ENCODE results near the gene HP1BP3.

The HP1BP3 gene

GRCh38 chr1:20787840-20788795, 1.0 kb upstream of the HP1BP3 start:
- Mint-ChIP-seq H3K27ac (peak overlapping the region; percentile 96), H3K4me1 (peaks cover 27% of the 10 kb centered on the region), H3K4me3 (peak overlapping the region; percentile 92), H3K27me3 (no peaks in the 10 kb centered on the region), H3K9me3 (no peaks in the 10 kb centered on the region), H3K36me3 (no peaks in the 10 kb centered on the region)

GRCh38 chr1:20786253-20787028, 666 bp downstream of the HP1BP3 start:
- Mint-ChIP-seq H3K27ac (peak overlapping the region; percentile 86), H3K36me3 (no peaks in the 10 kb centered on the region), H3K9me3 (no peaks in the 10 kb centered on the region), H3K4me1 (peaks cover 31% of the 10 kb centered on the region), H3K4me3 (peak overlapping the region; percentile 93), H3K27me3 (no peaks in the 10 kb centered on the region)

DNA sequence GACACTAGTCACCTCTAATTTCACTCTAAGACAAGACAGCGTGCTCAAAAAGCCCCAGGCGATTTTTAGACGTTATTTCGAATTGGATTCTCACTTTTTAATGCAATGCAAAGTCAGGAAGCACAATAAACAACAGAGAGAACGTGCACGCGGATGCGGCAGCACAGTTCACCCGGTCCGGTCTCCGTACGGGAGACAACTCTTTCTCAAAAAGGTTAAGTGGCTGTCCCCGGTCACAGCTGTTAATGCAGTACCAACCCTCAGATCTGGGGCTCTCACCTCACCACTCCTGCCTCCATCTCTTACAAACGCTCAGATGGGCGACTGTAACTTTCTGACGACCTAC, 1.2 kb downstream of the HP1BP3 start:
- Mint-ChIP-seq H3K27ac (peak overlapping the region; percentile 86), H3K27me3 (no peaks in the 10 kb centered on the region), H3K9me3 (no peaks in the 10 kb centered on the region), H3K4me3 (peak overlapping the region; percentile 93), H3K4me1 (peaks cover 37% of the 10 kb centered on the region), H3K36me3 (no peaks in the 10 kb centered on the region)

DNA sequence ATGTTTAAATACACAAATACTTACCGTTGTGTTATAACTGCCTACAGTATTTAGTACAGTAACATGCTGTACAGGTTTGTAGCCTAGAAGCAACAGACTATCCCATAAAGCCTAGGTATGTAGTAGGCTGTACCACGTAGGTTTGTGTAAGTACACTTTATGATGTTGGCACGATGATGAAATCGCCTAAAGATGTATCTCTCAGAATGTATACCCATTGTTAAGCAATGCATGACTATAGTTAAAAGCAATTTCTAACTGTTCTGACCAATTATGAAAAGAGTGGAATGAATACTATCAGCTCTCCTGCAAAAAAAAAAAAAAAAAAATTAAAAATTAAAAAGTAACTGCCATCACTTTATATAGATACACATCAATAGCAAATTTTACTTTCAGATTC, 11.4 kb downstream of the HP1BP3 start:
- Mint-ChIP-seq H3K27me3 (no peaks in the 10 kb centered on the region), H3K9me3 (no peaks in the 10 kb centered on the region), H3K4me3 (no peak overlapping the region), H3K27ac (no peak overlapping the region), H3K4me1 (peaks cover 37% of the 10 kb centered on the region), H3K36me3 (peaks cover 14% of the 10 kb centered on the region)

- Mint-ChIP-seq H3K4me3 (no peak overlapping the region), H3K27ac (peak overlapping the region; percentile 17), H3K36me3 (peaks cover 12% of the 10 kb centered on the region), H3K9me3 (no peaks in the 10 kb centered on the region), H3K4me1 (peaks cover 12% of the 10 kb centered on the region), H3K27me3 (no peaks in the 10 kb centered on the region)
Observed at GRCh38 chr1:20771780-20772179, 15.3 kb downstream of the HP1BP3 start.

DNA sequence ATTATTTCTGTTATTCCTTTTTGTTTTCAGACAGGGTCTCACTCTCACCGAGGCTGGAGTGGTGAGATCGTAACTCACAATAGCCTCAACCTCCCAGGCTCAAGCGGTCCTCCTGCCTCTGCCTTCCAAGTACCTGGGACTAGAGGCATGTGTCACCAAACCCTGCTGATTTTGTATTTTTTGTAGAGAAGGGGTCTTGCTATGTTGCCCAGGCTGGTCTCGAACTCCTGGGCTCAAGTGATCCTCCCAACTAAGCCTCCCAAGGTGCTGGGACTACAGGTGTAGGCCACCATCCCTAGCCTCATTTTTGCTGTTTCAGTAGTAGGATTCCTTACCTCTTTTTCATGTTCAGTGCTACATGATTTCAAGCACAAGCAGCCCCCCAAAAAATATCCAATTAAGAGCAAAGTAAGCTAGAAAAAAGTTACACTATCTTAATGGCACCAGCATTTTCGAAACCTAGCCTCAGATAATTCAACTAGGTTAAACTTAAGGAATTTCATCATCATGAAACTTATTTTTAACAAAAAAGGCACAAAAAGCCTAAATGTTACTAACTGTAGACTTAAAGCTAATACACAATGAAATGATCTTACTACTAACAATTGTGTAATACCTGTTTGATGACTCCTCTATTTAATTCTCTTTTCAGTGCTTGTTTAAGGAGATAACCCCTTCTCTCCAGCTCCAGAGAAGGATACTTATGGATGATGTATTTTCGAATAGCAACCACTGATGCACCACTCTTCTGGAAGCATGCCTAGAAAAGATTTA, 16.6 kb downstream of the HP1BP3 start:
- H3K36me3 Mint-ChIP-seq = peaks cover 13% of the 10 kb centered on the region

DNA sequence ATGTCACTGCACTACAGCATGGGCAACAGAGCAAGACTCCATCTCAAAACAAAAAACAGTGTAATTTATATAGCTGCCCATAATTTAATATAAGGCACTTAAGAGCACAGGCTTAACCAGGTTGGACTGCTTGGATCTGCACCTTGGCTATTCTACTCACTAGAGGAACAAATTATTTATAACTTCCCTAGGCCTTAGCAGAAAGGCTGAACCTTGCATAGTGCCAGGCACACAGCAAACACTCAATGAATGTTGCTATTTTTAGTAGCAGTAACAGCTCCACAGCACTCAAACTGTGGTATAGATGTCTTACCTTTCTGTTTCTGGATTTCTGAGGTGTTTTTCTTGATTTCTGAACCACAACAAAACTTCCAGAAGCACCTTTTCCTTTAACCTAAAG, 19.8 kb downstream of the HP1BP3 start:
- no peak overlapping the region for H3K27ac Mint-ChIP-seq
- H3K36me3 Mint-ChIP-seq = peaks cover 15% of the 10 kb centered on the region

More for the DNA sequence above, 16.6 kb downstream of the HP1BP3 start:
- Mint-ChIP-seq H3K4me1 (peaks cover 3% of the 10 kb centered on the region), H3K4me3 (no peak overlapping the region), H3K27ac (peak overlapping the region; percentile 55), H3K27me3 (no peaks in the 10 kb centered on the region), H3K9me3 (no peaks in the 10 kb centered on the region)

DNA sequence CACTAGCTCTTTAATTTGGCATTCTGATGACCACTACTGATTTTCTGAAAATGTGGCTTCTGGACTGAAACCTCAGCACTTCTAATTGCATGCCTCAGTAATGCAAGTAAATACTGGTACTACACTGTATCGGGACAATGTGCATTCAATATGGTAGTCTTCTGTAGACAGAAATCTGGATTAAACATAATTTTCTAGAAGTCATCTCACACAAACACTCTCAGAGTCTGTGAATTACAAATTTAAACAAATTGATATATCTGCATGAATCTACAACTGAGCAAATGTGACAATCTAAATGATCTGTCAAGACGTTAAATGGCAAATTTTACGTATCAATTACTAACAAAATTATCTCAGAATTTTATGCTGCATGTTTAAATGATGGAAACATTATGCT, 23.7 kb downstream of the HP1BP3 start:
- H3K9me3 Mint-ChIP-seq = no peaks in the 10 kb centered on the region
- no peaks in the 10 kb centered on the region for H3K4me1 Mint-ChIP-seq
- H3K36me3 Mint-ChIP-seq = peaks cover 18% of the 10 kb centered on the region
- peak overlapping the region; percentile 65 for H3K27ac Mint-ChIP-seq
- no peak overlapping the region for H3K4me3 Mint-ChIP-seq
- H3K27me3 Mint-ChIP-seq = no peaks in the 10 kb centered on the region

More for the DNA sequence above, 19.8 kb downstream of the HP1BP3 start:
- no peaks in the 10 kb centered on the region for H3K4me1 Mint-ChIP-seq
- no peaks in the 10 kb centered on the region for H3K9me3 Mint-ChIP-seq
- no peak overlapping the region for H3K4me3 Mint-ChIP-seq
- H3K27me3 Mint-ChIP-seq = no peaks in the 10 kb centered on the region

DNA sequence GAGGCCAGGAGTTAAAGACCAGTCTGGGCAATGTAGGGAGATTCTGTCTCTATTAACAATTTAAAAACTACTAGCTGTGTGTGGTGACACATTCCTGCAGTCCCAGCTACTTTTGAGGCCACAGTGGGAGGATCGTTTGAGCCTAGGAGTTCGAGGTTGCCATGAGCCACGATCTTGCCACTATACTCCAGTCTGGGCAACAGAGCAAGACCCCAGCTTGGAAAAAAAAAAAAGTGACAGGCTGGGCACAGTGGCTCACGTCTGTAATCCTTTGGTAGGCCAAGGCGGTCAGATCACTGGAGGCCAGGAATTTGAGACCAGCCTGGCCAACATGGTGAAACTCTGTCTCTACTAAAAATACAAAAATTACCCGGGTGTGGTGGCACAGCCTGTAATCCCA, 26.8 kb downstream of the HP1BP3 start:
- H3K27me3 Mint-ChIP-seq = no peaks in the 10 kb centered on the region
- H3K9me3 Mint-ChIP-seq = no peaks in the 10 kb centered on the region
- no peaks in the 10 kb centered on the region for H3K4me1 Mint-ChIP-seq
- H3K36me3 Mint-ChIP-seq = peaks cover 19% of the 10 kb centered on the region
- no peak overlapping the region for H3K4me3 Mint-ChIP-seq
- H3K27ac Mint-ChIP-seq = no peak overlapping the region

DNA sequence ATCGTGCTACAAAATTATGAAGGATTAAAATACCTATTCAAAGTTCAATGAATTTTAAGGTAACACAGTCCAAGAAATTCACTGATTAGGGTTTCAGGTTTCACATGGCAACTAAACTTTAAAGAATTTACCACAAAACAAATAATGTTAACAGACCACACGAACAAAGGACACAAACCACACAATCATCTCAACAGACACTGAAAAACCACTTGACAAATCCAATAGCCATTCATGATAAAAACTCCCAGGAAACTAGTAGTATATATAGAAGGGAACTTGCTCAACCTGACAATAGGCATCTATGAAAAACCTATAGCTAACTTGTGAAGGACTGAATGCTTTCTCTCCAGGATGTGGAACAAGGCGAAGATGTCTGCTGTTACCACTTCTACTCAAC, 33.5 kb downstream of the HP1BP3 start:
- Mint-ChIP-seq H3K4me1 (no peaks in the 10 kb centered on the region), H3K27me3 (no peaks in the 10 kb centered on the region), H3K4me3 (no peak overlapping the region), H3K9me3 (no peaks in the 10 kb centered on the region), H3K27ac (peak overlapping the region; percentile 2), H3K36me3 (peaks cover 6% of the 10 kb centered on the region)

DNA sequence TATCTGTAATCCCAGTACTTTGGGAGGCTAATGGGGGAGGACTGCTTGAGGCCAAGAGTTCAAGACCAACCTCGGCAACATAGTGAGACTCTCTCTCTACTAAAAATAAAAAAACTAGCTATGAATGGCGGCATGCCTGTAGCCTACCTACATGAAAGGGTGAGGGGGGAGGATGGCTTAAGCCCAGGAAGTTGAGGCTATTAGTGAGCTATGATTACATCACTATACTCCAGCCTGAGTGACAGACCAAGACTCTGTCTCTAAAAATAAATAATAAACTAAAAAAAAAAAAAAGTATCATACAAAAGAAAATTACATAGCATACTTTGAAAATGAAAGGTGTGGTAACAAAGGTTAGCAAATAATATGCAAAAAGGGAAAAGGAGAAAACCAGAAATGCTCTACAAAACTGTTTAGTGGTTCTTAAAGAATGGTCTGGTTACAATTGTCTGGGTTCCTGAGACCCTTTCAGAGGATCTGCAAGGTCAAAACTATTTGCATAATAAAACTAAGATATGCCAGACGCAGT, 35.6 kb downstream of the HP1BP3 start:
- H3K9me3 Mint-ChIP-seq = no peaks in the 10 kb centered on the region
- H3K36me3 Mint-ChIP-seq = peaks cover 10% of the 10 kb centered on the region
- H3K27ac Mint-ChIP-seq = no peak overlapping the region
- no peaks in the 10 kb centered on the region for H3K4me1 Mint-ChIP-seq
- H3K4me3 Mint-ChIP-seq = no peak overlapping the region
- H3K27me3 Mint-ChIP-seq = no peaks in the 10 kb centered on the region

GRCh38 chr1:20742671-20743070, 44.4 kb downstream of the HP1BP3 start:
- Mint-ChIP-seq H3K27ac (peak overlapping the region; percentile 76), H3K9me3 (no peaks in the 10 kb centered on the region), H3K36me3 (peaks cover 21% of the 10 kb centered on the region), H3K4me3 (no peak overlapping the region), H3K27me3 (no peaks in the 10 kb centered on the region), H3K4me1 (no peaks in the 10 kb centered on the region)

DNA sequence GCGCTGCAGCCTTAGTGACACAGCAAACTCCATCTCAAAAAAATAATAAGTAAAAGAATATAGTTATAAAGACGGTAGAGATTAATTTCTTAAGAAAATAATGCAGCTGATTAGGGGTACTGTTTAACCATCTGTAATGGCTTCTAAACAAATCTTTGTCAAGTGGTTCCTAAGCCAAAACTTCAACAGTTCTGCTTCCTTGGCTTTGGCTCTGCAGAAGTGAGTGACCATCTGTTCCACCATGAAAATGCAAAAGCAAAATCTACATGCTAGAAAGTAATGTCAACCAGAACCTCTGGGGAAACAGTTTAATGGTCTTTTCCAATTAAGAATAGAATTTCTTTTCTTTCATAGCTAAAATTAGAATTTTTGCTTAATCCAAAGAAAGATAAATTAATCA, 46.3 kb downstream of the HP1BP3 start:
- Mint-ChIP-seq H3K36me3 (peaks cover 20% of the 10 kb centered on the region), H3K4me3 (no peak overlapping the region), H3K27ac (no peak overlapping the region), H3K4me1 (no peaks in the 10 kb centered on the region), H3K9me3 (no peaks in the 10 kb centered on the region), H3K27me3 (no peaks in the 10 kb centered on the region)

DNA sequence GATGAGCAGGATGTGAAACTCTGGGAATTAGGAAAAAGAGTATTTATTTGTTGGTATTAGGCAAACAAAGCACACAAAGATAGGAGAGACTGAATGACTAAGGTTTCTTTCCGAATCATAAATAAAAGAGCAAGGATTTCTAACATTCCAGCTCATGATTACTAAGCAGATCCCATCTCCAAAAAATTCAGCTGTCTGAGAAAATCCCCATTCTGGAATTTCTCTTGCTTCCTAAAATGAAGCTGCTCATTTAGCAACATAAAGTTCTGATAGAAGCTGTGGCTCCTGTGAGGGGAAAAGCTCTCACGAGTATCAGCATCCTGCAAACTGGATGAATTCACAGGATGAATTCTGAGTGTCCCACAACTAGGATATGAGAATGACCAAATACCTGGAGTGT, 47.9 kb downstream of the HP1BP3 start:
- no peaks in the 10 kb centered on the region for H3K4me1 Mint-ChIP-seq
- H3K27me3 Mint-ChIP-seq = no peaks in the 10 kb centered on the region
- no peaks in the 10 kb centered on the region for H3K9me3 Mint-ChIP-seq
- no peak overlapping the region for H3K4me3 Mint-ChIP-seq
- peak overlapping the region; percentile 6 for H3K27ac Mint-ChIP-seq
- H3K36me3 Mint-ChIP-seq = peaks cover 18% of the 10 kb centered on the region

DNA sequence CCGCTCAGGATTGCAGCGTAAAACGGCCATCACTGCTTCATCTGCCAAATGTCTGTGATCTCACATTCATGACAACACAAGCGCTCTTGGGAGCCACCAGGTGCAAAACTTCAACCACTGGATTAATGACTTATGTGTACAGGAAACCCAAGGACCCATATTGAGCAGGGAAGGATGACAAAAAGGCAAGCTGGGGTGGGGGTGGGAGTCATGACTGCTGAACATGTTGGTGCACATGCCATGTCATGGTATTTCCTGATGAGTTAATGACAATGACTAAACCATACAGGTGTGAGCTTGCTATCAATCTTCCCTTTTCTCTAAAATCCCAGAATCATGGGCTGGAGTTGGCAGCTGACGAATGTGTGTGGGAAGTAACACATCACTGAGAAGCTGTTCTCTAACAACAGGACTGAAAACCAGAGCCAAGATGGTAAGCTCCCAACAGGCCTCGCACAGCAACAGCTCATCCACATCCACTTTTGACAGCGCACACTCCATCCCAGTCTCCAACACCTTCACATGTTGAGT, 51.5 kb downstream of the HP1BP3 start:
- Mint-ChIP-seq H3K4me1 (peaks cover 9% of the 10 kb centered on the region), H3K9me3 (no peaks in the 10 kb centered on the region), H3K27me3 (peaks cover 5% of the 10 kb centered on the region), H3K4me3 (no peak overlapping the region), H3K27ac (no peak overlapping the region), H3K36me3 (peaks cover 9% of the 10 kb centered on the region)
